NCI-H187 (cell line): ENCODE data around the gene C1QC.

Source experiments
- DNase-seq, 2 experiments: peaks; one replicate each; lab custom pipeline; 2025; lab: John Stamatoyannopoulos, UW

The C1QC gene

DNA sequence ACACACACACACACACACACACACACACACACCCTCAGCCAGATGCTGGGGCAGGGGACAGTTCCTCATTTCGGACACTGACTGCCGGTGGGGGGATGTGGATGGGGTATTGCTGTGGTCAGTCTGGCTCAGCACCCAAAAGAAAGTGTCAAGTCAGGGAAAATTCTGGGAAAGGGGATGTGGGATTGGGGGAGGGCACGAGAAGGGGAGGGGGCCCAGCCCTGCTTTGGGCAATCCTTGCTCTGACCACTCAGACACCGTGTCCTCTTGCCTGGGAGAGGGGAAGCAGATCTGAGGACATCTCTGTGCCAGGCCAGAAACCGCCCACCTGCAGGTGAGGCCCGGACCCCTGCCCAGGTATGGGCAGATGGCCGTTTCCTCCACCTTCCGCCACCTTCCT lies at the start of gene C1QC:
Gene C1QC, plus strand, starts transcription at position 253 of the 400 bp plus-strand sequence. CDS start 391 bp downstream, outside the sequence.
- DNase-seq, result no peak

- no peak for DNase-seq
These were observed 49.0 kb upstream of the C1QC start for GRCh38 chr1:22594396-22594795.

GRCh38 chr1:22595108-22595507 lies 48.3 kb upstream of the C1QC start:
- DNase-seq, result no peak

DNA sequence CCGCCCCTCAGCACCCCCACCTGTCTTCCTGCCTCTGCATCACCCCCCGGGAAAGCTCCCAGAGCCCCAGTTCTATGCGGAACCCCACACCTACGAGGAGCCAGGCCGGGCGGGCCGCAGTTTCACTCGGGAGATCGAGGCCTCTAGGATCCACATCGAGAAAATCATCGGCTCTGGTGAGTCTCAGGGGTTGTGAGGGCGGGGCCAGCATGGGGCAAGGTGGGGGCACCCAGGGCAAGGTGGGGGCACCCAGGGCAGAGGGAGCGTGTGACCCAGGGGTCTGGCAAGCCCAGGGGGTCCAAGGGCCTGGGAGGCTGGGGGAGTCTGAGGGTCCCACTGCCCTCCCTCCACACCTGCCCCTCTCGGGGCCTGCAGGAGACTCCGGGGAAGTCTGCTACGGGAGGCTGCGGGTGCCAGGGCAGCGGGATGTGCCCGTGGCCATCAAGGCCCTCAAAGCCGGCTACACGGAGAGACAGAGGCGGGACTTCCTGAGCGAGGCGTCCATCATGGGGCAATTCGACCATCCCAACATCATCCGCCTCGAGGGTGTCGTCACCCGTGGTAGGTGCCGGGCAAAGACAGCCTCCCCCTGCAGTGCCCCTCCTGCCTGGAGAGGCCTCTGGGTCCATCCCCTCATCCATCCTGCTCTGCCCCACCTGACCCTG lies 46.0 kb upstream of the C1QC start:
- no peak for DNase-seq

GRCh38 chr1:22597996-22598395 lies 45.4 kb upstream of the C1QC start:
- no peak for DNase-seq

GRCh38 chr1:22598736-22599135 lies 44.7 kb upstream of the C1QC start:
- no peak for DNase-seq

GRCh38 chr1:22600071-22600816 lies 43.2 kb upstream of the C1QC start:
- no peak for DNase-seq

- no peak for DNase-seq
These were observed 42.4 kb upstream of the C1QC start for GRCh38 chr1:22600817-22601605.

DNA sequence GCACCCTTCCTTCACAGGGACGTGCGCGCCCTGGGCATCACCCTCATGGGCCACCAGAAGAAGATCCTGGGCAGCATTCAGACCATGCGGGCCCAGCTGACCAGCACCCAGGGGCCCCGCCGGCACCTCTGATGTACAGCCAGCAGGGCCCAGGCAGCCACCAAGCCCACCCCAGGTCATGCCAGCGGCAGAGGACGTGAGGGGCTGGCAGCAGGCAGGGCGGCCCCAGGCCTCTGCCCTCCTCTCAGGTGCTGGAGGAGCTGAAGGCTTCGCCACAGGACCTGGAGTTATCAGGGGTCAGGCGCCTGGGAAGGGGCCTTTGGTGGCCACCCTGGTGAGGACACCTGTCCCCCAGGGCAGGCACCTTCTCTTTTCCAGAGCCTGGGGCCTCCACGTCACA lies 41.8 kb upstream of the C1QC start:
- DNase-seq, result no peak

DNA sequence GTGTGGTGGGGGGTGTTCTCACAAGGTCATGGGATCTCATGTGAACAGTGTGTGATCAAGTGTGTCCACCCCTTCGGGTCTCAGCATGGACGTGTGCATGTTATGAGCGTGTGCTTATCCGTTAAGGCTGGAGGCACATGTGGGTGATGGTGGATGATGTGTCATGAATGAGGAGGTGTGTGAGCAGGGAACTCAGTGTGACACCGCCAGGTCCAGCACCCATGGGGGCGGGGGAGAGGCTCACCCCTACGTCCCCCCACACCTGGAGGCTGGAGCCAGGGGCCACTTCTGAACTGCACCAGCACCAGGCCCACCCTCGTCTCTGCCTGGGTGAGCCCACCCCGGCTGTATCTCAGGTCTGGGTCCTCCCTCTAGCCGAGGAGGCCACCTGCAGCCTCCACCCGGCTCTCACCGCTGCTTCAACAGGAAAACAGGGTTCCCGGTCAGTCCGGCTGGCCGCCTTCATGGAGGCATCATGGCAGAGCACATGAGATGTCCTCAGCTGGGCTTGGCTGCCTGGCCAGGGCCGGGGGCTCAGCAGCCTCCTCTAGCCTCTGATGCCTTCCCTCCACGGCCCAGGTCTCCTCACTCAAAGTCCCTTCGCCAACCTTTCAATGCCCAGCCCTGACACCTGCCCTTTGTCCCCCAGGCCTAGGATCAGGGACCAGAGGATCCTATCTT lies 41.2 kb upstream of the C1QC start:
- DNase-seq, result no peak

DNA sequence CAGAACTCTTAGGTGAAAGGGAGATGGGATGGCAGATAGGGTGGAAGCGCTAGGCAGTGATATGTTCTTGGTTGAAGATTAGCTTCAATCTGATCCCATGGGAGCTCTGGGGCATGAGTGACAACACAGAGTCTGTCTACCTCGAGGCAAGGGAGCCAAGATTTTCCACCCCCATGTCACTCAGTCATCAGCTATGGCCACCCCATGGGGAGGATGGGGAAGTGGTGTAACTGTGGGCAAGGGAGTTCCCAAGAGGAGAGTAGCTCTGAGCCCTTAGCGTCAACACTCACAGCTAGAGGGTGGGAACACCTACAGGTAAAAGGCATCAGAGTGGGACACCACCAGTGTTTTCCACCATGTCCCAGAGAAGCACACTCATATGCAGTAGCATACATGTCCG lies 37.3 kb upstream of the C1QC start:
- no peak for DNase-seq

DNA sequence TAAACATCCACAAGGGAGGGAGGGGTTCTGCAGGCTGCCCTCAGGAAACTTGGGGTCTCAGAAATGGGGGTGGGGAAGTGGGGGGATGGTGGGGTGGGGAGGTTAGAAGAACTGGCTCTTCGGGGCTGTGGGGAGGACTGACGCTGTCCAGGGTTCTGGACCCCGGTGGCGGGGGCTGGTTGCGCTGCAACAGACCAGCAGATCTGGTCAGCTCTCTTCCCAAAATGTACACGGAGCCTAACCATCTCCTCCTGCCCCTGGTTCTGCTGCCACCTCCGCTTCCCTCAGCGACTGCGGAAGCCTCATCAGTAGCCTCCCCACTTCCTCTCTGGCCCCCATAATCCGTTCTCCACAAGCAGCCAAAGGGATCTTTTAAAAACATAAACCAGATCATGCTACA lies 36.3 kb upstream of the C1QC start:
- no peak for DNase-seq

- DNase-seq, result no peak
These were observed 35.1 kb upstream of the C1QC start for GRCh38 chr1:22608361-22608760.

DNA sequence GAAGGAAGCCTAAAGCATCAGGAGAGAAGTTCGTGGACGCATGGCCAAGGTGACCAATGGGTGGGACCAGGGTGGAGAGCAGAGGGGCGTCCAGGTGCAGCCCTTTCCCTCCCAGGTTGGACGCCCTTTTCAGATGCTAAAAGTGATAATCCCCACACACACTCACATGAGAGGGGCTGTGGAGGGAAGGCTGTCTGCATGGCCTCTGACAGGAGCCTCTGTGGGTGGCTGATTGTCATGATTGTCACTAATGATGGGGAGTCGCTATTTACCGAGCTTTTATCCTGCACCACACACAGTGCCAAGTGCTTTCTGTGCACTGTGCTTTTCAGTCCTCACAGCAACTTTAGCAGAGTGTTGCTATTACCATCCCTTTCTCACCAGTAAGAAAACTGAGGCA lies 34.1 kb upstream of the C1QC start:
- no peak for DNase-seq

GRCh38 chr1:22611530-22611947 lies 31.9 kb upstream of the C1QC start:
- no peak for DNase-seq

GRCh38 chr1:22612671-22613571 lies 30.5 kb upstream of the C1QC start:
- DNase-seq, result peak; percentile 50 to 75

DNA sequence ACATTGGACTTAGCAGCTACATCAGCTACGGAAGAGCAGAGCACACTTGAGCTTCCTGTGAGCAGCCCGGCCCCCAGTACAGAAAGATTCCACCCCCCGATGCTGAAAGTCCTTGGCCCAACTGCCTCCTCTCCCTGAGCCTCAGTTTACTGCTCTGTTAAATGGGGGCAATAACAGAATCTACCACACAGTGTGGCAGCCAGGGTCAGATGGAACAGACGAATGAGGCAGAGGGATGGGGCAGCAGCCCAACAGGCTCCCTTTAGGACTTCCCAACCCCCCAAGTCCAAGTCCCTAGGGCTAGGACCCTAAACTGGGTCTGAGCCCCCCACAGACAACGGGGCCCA lies 29.9 kb upstream of the C1QC start:
- DNase-seq, result no peak

DNA sequence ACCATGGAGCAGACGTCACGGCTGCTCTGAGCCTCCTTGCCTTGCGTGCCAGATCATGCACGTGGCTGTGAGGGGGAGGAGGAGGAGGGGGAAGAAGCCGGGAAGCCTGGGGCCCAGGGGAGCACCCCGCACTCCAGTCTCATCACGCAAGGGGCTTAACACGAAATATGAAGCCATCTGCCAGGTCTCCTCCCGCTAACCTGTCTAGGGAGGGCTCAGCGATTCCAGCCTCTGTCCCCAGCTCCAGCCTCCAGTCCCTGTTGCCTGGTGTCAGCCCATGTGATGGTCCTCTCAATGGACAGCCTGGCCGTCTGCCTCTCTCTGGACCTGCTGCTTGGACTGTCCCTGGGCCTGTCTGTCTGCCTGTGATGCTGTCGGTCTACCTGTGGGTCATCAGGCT lies 29.5 kb upstream of the C1QC start:
- no peak for DNase-seq

DNA sequence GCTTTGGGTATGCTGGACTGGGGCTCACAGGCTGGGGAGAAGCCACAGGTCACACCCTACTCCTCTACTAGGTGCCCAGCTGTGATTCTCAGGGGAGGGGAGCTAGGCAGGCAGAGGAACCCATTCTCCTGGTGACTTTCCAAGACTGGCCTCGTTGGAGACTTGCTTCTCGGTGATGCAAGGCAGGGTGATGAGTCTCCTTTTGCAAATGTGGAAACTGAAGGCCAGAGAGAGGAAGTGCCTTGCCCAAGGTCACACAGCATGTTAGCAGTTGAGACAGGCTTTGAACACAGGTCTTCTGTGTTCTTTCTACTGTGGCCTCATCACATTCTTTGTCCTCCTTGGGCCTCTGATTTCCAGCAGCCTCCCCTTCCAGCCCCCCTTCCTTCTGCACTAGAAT lies 27.5 kb upstream of the C1QC start:
- DNase-seq, result no peak

DNA sequence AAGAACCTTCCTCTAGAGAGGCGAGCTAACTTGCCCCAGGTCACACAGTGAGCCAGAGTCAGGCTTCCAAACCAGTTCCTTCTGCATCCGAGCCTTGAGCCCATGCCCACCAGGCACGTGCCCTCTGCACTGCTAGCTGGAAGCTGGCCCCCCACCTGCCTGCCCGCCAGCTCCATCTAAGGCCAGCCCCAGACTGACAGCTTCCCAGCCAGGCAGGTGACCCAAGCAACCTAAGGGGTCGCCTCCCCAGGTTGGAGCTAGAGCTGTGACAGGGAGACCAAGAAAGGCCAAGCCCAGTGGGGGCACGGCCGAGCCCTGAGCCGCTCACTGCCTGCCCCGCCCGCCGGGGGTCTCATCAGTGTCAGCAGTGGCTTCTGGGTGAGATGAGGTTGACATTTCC lies 26.9 kb upstream of the C1QC start:
- no peak for DNase-seq

DNA sequence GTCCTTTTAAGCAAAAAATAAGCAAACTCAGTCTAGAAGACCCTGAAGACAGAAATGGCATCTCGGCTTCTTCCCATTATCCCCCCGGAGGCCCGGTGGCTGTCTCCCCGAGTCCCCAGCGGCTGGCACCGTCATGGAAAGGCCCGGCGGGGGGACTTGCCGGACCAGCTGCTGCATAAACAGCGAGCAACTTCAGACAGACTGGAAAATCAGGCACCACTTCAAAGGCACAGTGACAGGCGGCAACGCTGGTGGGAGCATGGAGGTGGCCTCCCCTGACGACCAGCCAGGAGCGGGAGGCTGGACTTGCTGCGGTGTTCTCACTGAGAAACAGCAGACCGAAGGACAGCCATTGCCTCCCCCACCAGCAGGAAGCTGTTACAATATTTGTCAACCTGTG lies 25.4 kb upstream of the C1QC start:
- no peak for DNase-seq
